NCI-H524 (cell line): ENCODE data around the gene OPRPN.

Source experiments
- DNase-seq, 2 experiments: peaks; one replicate each; lab custom pipeline; 2025; lab: John Stamatoyannopoulos, UW

Gene OPRPN

GRCh38 chr4:70397580-70397979 lies at the start of gene OPRPN:
Gene OPRPN (plus strand): TSS chr4:70397940. CDS start chr4:70399286, 1,346 bp downstream.
- DNase-seq, result no peak

GRCh38 chr4:70356185-70356584 lies 41.6 kb upstream of the OPRPN start:
- DNase-seq, result no peak

GRCh38 chr4:70359115-70359661 lies 38.6 kb upstream of the OPRPN start:
- DNase-seq, result no peak

- no peak for DNase-seq
Measured at GRCh38 chr4:70360460-70360859, 37.3 kb upstream of the OPRPN start, which contains the start of gene SMR3A. Gene SMR3A (plus strand): TSS chr4:70360760. CDS start chr4:70362116, 1,356 bp downstream.

GRCh38 chr4:70364002-70364401 lies 33.7 kb upstream of the OPRPN start:
- no peak for DNase-seq

GRCh38 chr4:70365479-70365878 lies 32.3 kb upstream of the OPRPN start:
- no peak for DNase-seq

GRCh38 chr4:70367813-70368212 lies 29.9 kb upstream of the OPRPN start:
- DNase-seq, result no peak

- no peak for DNase-seq
Measured at GRCh38 chr4:70371987-70372386, 25.8 kb upstream of the OPRPN start.

GRCh38 chr4:70372760-70373159 lies 25.0 kb upstream of the OPRPN start:
- no peak for DNase-seq

GRCh38 chr4:70380578-70380977 lies 17.2 kb upstream of the OPRPN start:
- peak in 1 of 2 experiments; percentile 19 for DNase-seq

- DNase-seq, result no peak
Measured at GRCh38 chr4:70382691-70383181, 15.0 kb upstream of the OPRPN start, which contains the start of gene SMR3B. Gene SMR3B (plus strand): TSS chr4:70383131. CDS start chr4:70384511, 1,380 bp downstream.

- no peak for DNase-seq
Measured at GRCh38 chr4:70392057-70392776, 5.5 kb upstream of the OPRPN start.

- DNase-seq, result no peak
Measured at GRCh38 chr4:70399319-70399718, 1.6 kb downstream of the OPRPN start.

- no peak for DNase-seq
Measured at GRCh38 chr4:70402762-70403161, 5.0 kb downstream of the OPRPN start.

- no peak for DNase-seq
Measured at GRCh38 chr4:70405765-70406164, 8.0 kb downstream of the OPRPN start.

GRCh38 chr4:70425306-70425705 lies 27.6 kb downstream of the OPRPN start:
- DNase-seq, result peak in 1 of 2 experiments; percentile 6

GRCh38 chr4:70426789-70427188 lies 29.0 kb downstream of the OPRPN start:
- no peak for DNase-seq

GRCh38 chr4:70437197-70437596 lies 39.5 kb downstream of the OPRPN start:
- no peak for DNase-seq

GRCh38 chr4:70442474-70442873 lies 44.7 kb downstream of the OPRPN start:
- no peak for DNase-seq

GRCh38 chr4:70443329-70443728 lies 45.6 kb downstream of the OPRPN start:
- no peak for DNase-seq

- no peak for DNase-seq
Measured at GRCh38 chr4:70449220-70449619, 51.5 kb downstream of the OPRPN start.

- no peak for DNase-seq
Measured at GRCh38 chr4:70452946-70453345, 55.2 kb downstream of the OPRPN start.
